Ishikawa (cell line): ENCODE measurements around the gene B3GNT8.

ENCODE experiments used
- CEBPB ChIP-seq: IDR thresholded peaks from 2 replicates; pipeline ENCODE4 v1.6.1; 2012
- EP300 ChIP-seq: IDR thresholded peaks from 2 replicates; pipeline ENCODE4 v1.6.1; 2012; ENCODE audit warnings: borderline replicate concordance
- RAD21 ChIP-seq: IDR thresholded peaks from 2 replicates; pipeline ENCODE4 v1.6.1; 2012; ENCODE audit warnings: low read depth
- USF1 ChIP-seq: IDR thresholded peaks from 2 replicates; pipeline ENCODE4 v1.6.1; 2012
- ZBTB7A ChIP-seq: IDR thresholded peaks from 2 replicates; pipeline ENCODE4 v1.6.1; 2012; ENCODE audit warnings: low read depth

Gene B3GNT8

GRCh38 chr19:41376241-41376997 is 50.8 kb downstream of the B3GNT8 start, which contains the start of gene TMEM91:
TMEM91 (plus strand) TSS chr19:41376533; CDS start chr19:41378310, 1,777 bp downstream.
- TF ChIP-seq RAD21 (no peak), ZBTB7A (no peak), USF1 (no peak), EP300 (no peak), CEBPB (peak; percentile 86)
